Jurkat, Clone E6-1 (cell line): Measurements from ENCODE around the gene PTPRN2.
"Not testable (repeated sequence)": the region's sequence is repeated elsewhere in the genome, so short reads cannot be mapped to it uniquely, and the experiment has no call there.

Source experiments
- DNase-seq: peaks from one replicate; pipeline ENCODE4 v3.0.0-alpha.2; 2011; ENCODE audit warnings: low read depth, low spot score
- H3K4me3 ChIP-seq: 2 replicates; pipeline ENCODE4 v1.5.1; 2011; ENCODE audit warnings: mild to moderate bottlenecking, low read length, control low read depth, moderate library complexity

The PTPRN2 gene

DNA sequence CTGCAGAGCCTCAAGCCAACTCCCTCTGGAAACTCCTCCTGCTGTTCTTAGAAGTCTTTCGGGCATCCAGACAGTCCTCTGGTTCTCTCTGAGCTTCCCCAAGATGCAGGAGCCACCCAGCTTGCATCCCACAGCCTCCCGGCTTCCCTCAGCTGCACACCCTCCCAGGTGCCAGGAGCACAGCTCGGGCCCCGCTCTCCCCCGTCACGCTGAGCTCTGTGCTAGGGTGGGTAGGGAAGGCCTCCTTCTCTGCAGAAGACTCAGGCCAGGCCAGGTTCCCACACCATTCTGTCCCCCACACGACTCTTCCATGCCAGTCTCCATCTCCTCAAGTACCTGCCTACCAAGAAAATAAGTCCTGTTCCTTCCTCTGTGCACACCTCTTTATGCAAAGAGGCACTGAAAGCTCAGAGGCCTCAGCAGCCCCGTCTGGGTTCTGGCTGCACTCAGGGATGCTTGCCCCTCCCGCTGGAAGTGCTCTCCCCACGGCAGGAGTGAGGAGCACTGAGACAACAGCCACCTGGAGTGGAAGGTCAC, 537.1 kb downstream of the PTPRN2 start:
- no peak for DNase-seq
- no peak overlapping the region for H3K4me3 ChIP-seq

DNA sequence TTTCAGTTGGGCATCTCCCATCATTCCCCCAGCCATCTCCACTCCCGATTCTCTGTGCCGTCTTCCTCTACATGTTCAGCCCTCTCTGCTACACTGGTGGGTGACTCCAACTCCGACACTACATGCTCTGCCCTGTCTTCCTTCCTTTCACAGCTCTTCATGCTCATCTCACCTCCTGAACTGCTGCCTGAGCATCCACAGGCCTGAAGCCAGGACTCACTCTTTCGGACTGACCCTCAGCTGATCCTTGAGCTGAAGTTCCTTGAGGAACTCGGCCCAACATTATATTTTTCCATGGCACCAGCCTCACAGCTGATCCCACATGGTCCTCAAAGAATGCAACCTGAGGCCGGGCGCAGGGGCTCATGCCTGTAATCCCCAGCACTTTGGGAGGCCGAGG, 538.4 kb downstream of the PTPRN2 start:
- H3K4me3 ChIP-seq = no peak overlapping the region
- DNase-seq = no peak

DNA sequence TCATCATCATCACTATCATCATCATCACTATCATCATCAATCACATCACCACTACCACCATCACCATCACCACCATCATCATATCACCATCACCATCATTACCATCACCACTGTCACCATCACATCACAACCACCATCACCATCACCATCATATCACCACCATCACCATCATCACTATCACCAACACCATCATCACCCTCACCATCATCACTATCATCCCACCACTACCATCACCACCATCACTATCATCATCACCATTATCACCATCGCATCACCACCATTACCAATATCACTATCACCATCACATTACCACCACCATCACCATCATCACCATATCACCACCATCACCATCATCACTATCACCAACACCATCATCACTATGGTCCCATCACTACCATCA, 539.1 kb downstream of the PTPRN2 start:
- no peak for DNase-seq
- H3K4me3 ChIP-seq = no peak overlapping the region

DNA sequence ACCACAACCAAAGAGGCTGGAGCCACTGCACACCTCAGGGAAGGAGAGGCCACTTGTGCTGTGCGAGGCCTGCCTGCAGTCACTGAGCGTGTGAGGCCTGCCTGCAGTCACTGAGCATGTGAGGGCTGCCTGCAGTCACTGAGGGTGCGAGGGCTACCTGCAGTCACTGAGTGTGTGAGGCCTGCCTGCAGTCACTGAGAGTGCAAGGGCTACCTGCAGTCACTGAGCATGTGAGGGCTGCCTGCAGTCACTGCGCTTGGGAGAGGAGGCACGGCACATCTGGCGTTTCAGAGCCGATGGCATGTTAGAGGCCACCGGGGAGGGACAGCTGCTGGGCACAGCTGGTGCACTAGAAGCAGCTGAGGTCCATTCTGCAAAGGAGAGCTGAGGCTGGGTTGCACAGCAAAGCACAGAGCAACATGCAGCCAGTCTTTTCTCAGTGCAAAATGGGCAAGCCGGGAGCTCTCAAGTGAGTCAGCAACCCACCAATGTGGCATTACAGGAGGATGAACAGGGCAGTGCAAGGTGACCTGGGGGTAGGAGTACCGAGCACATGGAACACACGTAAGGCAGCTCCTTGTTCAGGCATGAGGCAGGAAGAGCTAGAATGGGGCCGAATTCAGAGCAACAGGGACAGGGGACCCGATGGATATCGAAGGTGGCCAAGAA, 540.1 kb downstream of the PTPRN2 start:
- no peak for DNase-seq
- no peak overlapping the region for H3K4me3 ChIP-seq

GRCh38 chr7:158046246-158046645, 541.4 kb downstream of the PTPRN2 start:
- not testable (repeated sequence) for DNase-seq, H3K4me3 ChIP-seq

DNA sequence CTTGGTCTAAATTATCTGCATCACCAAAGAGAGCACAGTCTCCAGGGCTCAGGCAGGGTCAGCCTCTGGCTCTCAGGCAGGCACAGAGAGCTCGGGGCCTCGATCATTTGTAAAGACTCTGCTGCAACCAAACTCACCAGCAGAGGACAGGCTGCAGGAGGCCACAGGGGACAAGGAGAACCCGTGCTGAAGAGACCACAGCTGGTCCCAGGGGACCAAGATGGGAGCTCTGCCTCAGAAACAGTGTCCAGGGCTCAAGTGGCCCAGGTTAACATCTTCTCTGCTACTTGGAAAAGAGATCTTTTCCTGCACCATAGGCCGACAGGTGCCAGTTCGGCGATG, 543.2 kb downstream of the PTPRN2 start:
- H3K4me3 ChIP-seq = no peak overlapping the region
- no peak for DNase-seq

DNA sequence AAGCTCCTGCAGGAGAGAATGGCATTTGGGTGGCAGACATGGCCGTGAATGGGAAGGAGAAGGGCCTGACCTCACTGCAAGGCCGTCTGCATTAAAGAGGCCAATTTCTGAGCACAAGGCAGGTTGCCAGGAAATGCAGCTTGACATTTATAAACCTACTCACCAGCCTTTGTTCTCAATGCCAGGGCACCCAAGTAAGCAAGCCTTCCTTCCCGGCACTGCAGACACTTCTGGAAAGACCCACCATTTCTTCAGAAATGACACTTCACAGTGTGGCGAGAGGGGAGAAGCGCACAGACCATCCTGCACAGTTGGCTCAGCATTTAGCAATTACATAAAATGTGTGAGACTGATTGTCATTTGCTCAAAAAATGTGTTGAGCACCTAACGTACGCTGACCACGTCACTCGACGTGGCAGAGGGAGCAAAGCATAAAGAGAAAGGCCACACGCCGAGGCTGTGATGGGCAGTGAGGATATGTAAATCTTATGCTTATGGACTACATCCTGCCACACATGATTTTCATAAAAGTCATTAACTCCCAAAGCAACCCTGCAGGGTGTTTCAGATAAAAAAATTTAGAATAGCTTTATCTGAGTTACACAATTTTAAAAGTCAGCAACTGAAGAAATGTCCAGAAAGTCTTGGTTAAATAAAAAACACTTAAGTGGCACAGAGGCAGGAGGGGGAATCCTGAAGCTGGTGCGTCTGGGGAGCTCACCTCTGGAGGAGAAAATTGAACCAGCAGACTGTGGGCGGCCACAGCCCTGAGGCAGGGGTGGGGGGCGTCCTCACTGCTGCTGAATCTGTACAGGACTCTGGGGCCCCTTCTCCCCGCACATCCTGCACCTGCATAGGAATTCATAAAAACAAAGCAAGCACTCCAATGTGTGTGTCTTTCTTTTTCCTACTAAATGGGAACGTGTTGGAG, 543.8 kb downstream of the PTPRN2 start:
- H3K4me3 ChIP-seq = no peak overlapping the region
- DNase-seq = no peak

GRCh38 chr7:158042156-158042880, 545.3 kb downstream of the PTPRN2 start:
- DNase-seq = no peak

DNA sequence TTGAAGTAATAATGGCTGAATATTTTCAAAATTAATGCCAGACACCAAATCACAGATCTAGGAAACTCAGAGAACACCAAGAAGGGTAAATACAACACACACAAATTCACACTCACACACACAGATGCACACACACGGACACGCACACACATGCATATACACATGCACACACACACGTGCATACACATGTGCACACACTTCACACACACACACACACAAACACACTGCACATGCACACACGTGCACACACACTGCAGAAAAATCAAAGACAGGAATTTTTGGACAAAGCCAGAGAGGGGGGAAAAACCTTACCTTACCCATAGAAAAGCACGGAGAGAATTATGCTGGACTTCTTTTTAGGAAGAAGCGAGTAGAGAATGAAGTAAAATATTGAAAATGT, 547.4 kb downstream of the PTPRN2 start:
- DNase-seq = no peak
- no peak overlapping the region for H3K4me3 ChIP-seq

More at GRCh38 chr7:158042156-158042880, 545.3 kb downstream of the PTPRN2 start:
- H3K4me3 ChIP-seq = no peak overlapping the region

GRCh38 chr7:158039270-158039669, 548.4 kb downstream of the PTPRN2 start:
- no peak for DNase-seq
- H3K4me3 ChIP-seq = no peak overlapping the region

DNA sequence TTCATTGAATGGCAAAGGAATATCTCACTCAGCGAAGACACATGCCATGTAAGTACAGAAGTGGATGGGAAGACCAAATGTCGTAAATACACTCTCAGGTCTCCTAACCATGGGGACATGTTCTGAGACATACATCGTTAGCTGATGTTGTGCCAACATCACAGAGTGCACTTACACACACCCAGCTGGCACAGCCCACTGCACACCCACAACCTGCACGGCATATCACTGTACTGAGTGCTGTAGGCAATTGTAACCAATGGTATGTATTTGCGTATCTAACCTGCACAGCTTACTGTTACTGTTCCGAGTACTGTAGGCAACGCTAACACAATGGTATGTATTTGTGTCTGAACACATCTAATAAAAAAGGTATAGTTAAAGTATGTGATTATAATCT, 550.4 kb downstream of the PTPRN2 start:
- DNase-seq = no peak
- H3K4me3 ChIP-seq = no peak overlapping the region

- no peak overlapping the region for H3K4me3 ChIP-seq
- no peak for DNase-seq
These were observed 552.3 kb downstream of the PTPRN2 start for GRCh38 chr7:158035343-158035742.

DNA sequence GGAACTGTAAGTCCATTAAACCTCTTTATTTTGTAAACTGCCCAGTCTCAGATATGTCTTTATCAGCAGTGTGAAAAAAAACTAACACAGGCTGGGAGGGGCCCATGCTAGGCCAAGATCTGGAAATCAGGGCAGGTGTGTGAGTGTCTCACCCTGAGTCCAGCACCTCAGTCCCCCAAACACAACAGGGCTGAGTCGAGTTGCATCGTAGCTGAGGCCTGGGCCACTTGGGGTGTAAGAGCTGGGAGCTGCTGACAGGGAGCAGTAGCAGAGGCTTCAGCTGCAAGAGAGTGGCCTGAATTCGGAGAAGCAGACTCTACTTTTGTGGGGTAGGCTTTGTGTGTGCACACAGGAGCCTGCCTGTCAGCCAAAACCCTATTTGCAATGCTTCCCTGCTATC, 553.1 kb downstream of the PTPRN2 start:
- H3K4me3 ChIP-seq = no peak overlapping the region
- no peak for DNase-seq

- not testable (repeated sequence) for DNase-seq, H3K4me3 ChIP-seq
These were observed 553.7 kb downstream of the PTPRN2 start for GRCh38 chr7:158033925-158034324.

GRCh38 chr7:158033196-158033595, 554.4 kb downstream of the PTPRN2 start:
- no peak overlapping the region for H3K4me3 ChIP-seq
- DNase-seq = no peak

DNA sequence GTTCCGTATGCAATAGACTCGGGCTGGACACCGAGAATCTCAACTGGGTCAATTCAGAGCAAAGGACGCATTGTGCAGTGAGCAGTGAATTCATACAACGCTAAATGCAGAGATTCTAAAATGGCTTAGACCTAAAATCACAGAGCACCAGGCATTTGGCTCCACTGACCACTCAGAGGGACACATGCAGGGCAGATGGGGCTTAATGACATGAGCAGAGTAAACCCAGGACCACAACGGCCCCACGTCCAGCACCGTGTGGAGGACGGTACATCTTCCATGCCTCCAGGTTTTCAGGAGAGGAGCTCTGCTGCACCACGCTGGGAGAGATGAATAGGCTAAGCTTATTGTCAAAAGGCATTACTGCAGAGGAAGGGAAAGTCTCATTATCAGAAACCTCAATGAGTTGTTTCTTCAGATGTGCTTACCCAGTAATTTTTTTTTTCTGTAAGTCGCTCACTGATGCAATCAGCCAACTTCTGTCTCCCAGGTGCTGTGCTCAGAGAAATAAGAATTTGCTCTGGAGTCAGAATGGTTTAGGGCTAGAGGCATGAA, 555.0 kb downstream of the PTPRN2 start:
- no peak overlapping the region for H3K4me3 ChIP-seq
- no peak for DNase-seq

GRCh38 chr7:158031867-158032308, 555.7 kb downstream of the PTPRN2 start:
- H3K4me3 ChIP-seq = no peak overlapping the region
- no peak for DNase-seq

GRCh38 chr7:158030566-158030965, 557.1 kb downstream of the PTPRN2 start:
- H3K4me3 ChIP-seq = no peak overlapping the region
- DNase-seq = no peak

DNA sequence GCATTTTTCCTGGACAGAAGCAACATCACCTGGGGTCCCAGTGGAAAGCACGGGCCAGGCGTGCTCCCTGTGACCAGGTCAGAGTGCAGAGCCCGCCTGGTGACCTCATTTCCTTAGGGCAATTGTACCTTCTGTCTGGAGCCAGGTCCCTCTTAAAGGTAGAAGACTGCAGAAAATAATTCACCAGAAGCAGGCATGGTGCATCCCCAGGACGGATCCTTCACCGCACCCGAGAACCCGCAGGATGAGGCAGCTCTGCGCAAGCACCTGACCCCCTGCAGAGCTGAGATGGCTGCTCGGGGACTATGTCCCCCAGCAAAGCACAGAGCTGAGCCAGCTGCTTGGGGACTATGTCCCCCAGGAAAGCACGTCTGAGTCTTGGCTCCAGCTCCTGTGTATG, 557.6 kb downstream of the PTPRN2 start:
- H3K4me3 ChIP-seq = no peak overlapping the region
- no peak for DNase-seq
